ENCODE measurements around the gene FLAD1. TPM values are rescaled to one million over a fixed set of nuclear protein-coding genes. Genes with fewer than 3 reads are reported as not detected.

The FLAD1 gene
- total RNA-seq, 1 donor from 2014 or later, result 30.1 TPM

DNA sequence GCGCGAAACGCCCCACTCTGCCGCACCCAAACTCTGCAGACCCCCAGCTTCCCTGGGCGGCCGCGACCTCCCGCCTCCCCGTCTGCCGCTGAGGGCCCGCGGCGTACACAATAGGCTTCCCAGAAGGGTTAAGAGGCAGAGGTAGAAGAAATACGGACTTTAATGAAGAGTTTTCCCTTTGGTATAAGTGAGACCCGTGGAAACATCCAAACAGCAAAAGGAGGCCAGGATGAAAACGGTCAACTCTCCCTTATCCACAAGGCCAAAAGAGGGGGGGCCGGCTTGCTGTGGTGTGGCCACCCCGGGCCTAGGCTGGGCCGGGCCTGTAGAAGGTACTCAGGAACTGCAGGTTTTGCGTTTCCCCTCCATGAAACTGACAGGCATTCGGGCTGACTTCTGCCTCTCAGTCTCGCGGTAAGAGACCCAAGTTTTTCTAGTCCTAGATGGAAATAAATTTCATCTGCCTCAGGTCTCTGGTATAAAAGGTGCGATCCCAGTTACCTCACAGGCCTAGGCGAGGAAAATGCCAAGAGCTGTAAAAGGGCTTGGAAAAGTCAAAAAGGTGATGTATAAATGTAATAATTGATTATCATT lies 20.9 kb upstream of the FLAD1 start:
- H3K36me3 ChIP-seq, result peaks cover 58% of the 10 kb centered on the region
- no peaks in the 10 kb centered on the region for H3K9me3 ChIP-seq (replicated peaks)
- intact Hi-C loops (cut with micrococcal nuclease), result no loop called here
- peak overlapping the region; percentile 82 for H3K4me3 ChIP-seq
- TF ChIP-seq CTCF (IDR thresholded peaks at IDR 0.05; ENCODE audit: borderline replicate concordance), result no peak
- peaks cover 50% of the 10 kb centered on the region for H3K4me1 ChIP-seq
- DNase-seq, result no peak
- H3K27ac ChIP-seq (replicated peaks), result peak overlapping the region; percentile 100
- no peaks in the 10 kb centered on the region for H3K27me3 ChIP-seq (ENCODE audit: low read depth)

GRCh38 chr1:154962795-154963330 lies 20.3 kb upstream of the FLAD1 start:
- no peak for DNase-seq
- Histone ChIP-seq H3K4me1 (peaks cover 51% of the 10 kb centered on the region), H3K27me3 (ENCODE audit: low read depth) (no peaks in the 10 kb centered on the region), H3K36me3 (peaks cover 65% of the 10 kb centered on the region), H3K9me3 (replicated peaks) (no peaks in the 10 kb centered on the region), H3K4me3 (peak overlapping the region; percentile 82), H3K27ac (replicated peaks) (peak overlapping the region; percentile 100)
- no peak for TF ChIP-seq CTCF (IDR thresholded peaks at IDR 0.05; ENCODE audit: borderline replicate concordance)
- intact Hi-C loops (cut with micrococcal nuclease), result no loop called here

- peaks cover 69% of the 10 kb centered on the region for H3K36me3 ChIP-seq
- no peaks in the 10 kb centered on the region for H3K27me3 ChIP-seq (ENCODE audit: low read depth)
- no peak overlapping the region for H3K4me3 ChIP-seq
- H3K4me1 ChIP-seq, result peaks cover 57% of the 10 kb centered on the region
- H3K27ac ChIP-seq (replicated peaks), result no peak overlapping the region
- DNase-seq, result no peak
- no peaks in the 10 kb centered on the region for H3K9me3 ChIP-seq (replicated peaks)
- intact Hi-C loops (cut with micrococcal nuclease), result no loop called here
- TF ChIP-seq CTCF (IDR thresholded peaks at IDR 0.05; ENCODE audit: borderline replicate concordance), result no peak
Observed at GRCh38 chr1:154963643-154964042, 19.5 kb upstream of the FLAD1 start.

DNA sequence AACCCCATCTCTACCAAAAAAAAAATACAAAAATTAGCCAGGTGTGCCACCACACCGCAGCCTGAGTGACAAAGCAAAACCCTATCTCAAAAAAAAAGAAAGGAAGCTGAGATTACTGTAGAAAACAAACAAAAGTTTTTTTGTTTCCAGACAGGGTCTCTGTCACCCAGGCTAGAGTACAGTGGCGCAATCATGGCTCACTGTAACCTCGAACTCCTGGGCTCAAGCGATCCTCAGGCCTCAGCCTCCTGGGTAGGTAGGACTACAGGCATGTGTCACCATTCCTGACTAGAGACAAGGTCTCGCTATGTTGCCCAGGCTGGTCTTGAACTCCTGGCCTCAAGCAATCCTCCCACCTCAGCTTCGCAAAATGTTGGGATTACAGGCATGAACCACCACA lies 18.8 kb upstream of the FLAD1 start:
- Histone ChIP-seq H3K9me3 (replicated peaks) (no peaks in the 10 kb centered on the region), H3K4me3 (no peak overlapping the region), H3K27me3 (ENCODE audit: low read depth) (no peaks in the 10 kb centered on the region), H3K4me1 (peaks cover 64% of the 10 kb centered on the region), H3K36me3 (peaks cover 67% of the 10 kb centered on the region), H3K27ac (replicated peaks) (no peak overlapping the region)
- no peak for TF ChIP-seq CTCF (IDR thresholded peaks at IDR 0.05; ENCODE audit: borderline replicate concordance)
- intact Hi-C loops (cut with micrococcal nuclease), result no loop called here
- no peak for DNase-seq

DNA sequence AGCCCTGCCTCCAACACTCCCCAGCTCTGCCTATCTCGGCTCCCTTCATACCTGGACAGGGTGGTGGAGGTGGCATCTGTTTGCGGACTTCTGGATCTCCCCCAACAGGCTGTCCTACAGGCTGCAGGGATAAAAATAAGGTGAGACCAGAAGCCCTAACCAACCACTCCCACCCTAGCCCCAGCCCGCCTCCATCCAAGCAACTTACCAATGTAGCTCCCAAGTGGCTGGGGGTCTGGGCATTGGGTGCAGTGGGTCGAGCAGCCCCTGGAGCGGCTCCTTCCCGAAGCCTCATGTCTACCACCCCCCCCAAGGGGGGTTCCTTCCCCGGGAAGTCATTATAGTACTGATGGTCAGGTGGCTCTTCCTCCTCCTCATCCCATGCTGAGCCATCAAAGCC lies 17.0 kb upstream of the FLAD1 start:
- H3K36me3 ChIP-seq, result peaks cover 62% of the 10 kb centered on the region
- no peaks in the 10 kb centered on the region for H3K9me3 ChIP-seq (replicated peaks)
- no peaks in the 10 kb centered on the region for H3K27me3 ChIP-seq (ENCODE audit: low read depth)
- no peak overlapping the region for H3K4me3 ChIP-seq
- peak overlapping the region; percentile 64 for H3K27ac ChIP-seq (replicated peaks)
- peaks cover 70% of the 10 kb centered on the region for H3K4me1 ChIP-seq
- no peak for DNase-seq
- intact Hi-C loops (cut with micrococcal nuclease), result no loop called here
- TF ChIP-seq CTCF (IDR thresholded peaks at IDR 0.05; ENCODE audit: borderline replicate concordance), result no peak
